GM19035 (cell line): ENCODE measurements around the gene FILIP1L.

Experiments used
- ATAC-seq: cut with Tn5 transposase; IDR thresholded peaks from one replicate; pipeline ENCODE4 v1.9.1; 2021; ENCODE audit not compliant: unreplicated experiment

FILIP1L gene

GRCh38 chr3:99873269-99874102 lies 240.8 kb downstream of the FILIP1L start:
- no peak for ATAC-seq

- ATAC-seq, result peak; percentile 54
These were observed 241.4 kb downstream of the FILIP1L start for GRCh38 chr3:99872923-99873254.

- ATAC-seq, result no peak
These were observed 242.9 kb downstream of the FILIP1L start for GRCh38 chr3:99871231-99872045.

- no peak for ATAC-seq
These were observed 243.6 kb downstream of the FILIP1L start for GRCh38 chr3:99870712-99871111.

GRCh38 chr3:99869621-99870020 lies 244.7 kb downstream of the FILIP1L start:
- ATAC-seq, result no peak

- no peak for ATAC-seq
These were observed 246.0 kb downstream of the FILIP1L start for GRCh38 chr3:99868311-99868646.

- ATAC-seq, result no peak
These were observed 246.5 kb downstream of the FILIP1L start for GRCh38 chr3:99867594-99868310.

GRCh38 chr3:99866261-99866761 lies 248.0 kb downstream of the FILIP1L start:
- ATAC-seq, result no peak

- ATAC-seq, result no peak
These were observed 249.0 kb downstream of the FILIP1L start for GRCh38 chr3:99865321-99865720.

GRCh38 chr3:99864289-99864688 lies 250.0 kb downstream of the FILIP1L start:
- ATAC-seq, result no peak

- no peak for ATAC-seq
These were observed 250.7 kb downstream of the FILIP1L start for GRCh38 chr3:99863588-99863987.

GRCh38 chr3:99863002-99863401 lies 251.3 kb downstream of the FILIP1L start:
- no peak for ATAC-seq

- ATAC-seq, result no peak
These were observed 252.1 kb downstream of the FILIP1L start for GRCh38 chr3:99862208-99862607.

GRCh38 chr3:99861216-99861615 lies 253.1 kb downstream of the FILIP1L start:
- no peak for ATAC-seq

- no peak for ATAC-seq
These were observed 254.5 kb downstream of the FILIP1L start for GRCh38 chr3:99859825-99860224.

GRCh38 chr3:99858469-99858868 lies 255.8 kb downstream of the FILIP1L start:
- no peak for ATAC-seq

- no peak for ATAC-seq
These were observed 257.0 kb downstream of the FILIP1L start for GRCh38 chr3:99857278-99857677.

- ATAC-seq, result no peak
These were observed 257.7 kb downstream of the FILIP1L start for GRCh38 chr3:99856437-99857220.

GRCh38 chr3:99855900-99856299 lies 258.4 kb downstream of the FILIP1L start:
- no peak for ATAC-seq

GRCh38 chr3:99854756-99855298 lies 259.5 kb downstream of the FILIP1L start:
- ATAC-seq, result no peak
